ENCODE measurements around the gene WDR59.

GRCh38 chr16:74868501-74868900, 116.4 kb downstream of the WDR59 start:
- TF ChIP-seq CTCF (conservative IDR thresholded peaks at IDR 0.05; ENCODE audit: low read depth, low read length) (no peak), POLR2A (IDR thresholded peaks at IDR 0.05; ENCODE audit: low read depth, low read length) (no peak), RAD21 (IDR thresholded peaks at IDR 0.05; ENCODE audit: low read length) (no peak), RCOR1 (IDR thresholded peaks at IDR 0.05; ENCODE audit: insufficient replicate concordance, low read length) (no peak), MAFK (IDR thresholded peaks at IDR 0.05; ENCODE audit: low read depth, low read length) (no peak), MXI1 (IDR thresholded peaks at IDR 0.05; ENCODE audit: borderline replicate concordance, low read depth, low read length) (no peak), RFX5 (IDR thresholded peaks at IDR 0.05; ENCODE audit: low read depth, low read length) (no peak), NFE2L2 (IDR thresholded peaks at IDR 0.05; ENCODE audit: low read depth, low read length) (no peak)
- TF ChIP-seq, protein P1, sequence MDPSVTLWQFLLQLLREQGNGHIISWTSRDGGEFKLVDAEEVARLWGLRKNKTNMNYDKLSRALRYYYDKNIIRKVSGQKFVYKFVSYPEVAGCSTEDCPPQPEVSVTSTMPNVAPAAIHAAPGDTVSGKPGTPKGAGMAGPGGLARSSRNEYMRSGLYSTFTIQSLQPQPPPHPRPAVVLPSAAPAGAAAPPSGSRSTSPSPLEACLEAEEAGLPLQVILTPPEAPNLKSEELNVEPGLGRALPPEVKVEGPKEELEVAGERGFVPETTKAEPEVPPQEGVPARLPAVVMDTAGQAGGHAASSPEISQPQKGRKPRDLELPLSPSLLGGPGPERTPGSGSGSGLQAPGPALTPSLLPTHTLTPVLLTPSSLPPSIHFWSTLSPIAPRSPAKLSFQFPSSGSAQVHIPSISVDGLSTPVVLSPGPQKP (IDR thresholded peaks at IDR 0.05; ENCODE audit: borderline replicate concordance, low read depth, low read length): no peak

Data from IMR-90 (cell line).